Neural cell (in vitro differentiated cells): ENCODE measurements around the gene LYPD3. TPM values are rescaled to one million over a fixed set of nuclear protein-coding genes. Genes with fewer than 3 reads are reported as not detected.

Experiments used
- H2AFZ ChIP-seq: fragments of 200-600, 300-800 bp; sonication (generic), shearing (Covaris generic); 2 replicates; pipeline ENCODE4 v1.6.0; 2014; ENCODE audit warnings: low read depth, mild to moderate bottlenecking, antibody characterized with exemption, low read length, moderate library complexity
- H3F3A ChIP-seq: fragments of 200-600 bp; shearing (Covaris generic); 2 replicates; pipeline ENCODE4 v1.6.1; 2016; ENCODE audit warnings: mild to moderate bottlenecking, moderate library complexity, mixed read lengths, antibody characterized with exemption, low read length; ENCODE audit not compliant: insufficient read depth, poor library complexity, severe bottlenecking
- H3K27ac ChIP-seq: fragments of 200-600, 300-800 bp; sonication (generic), shearing (Covaris generic); 2 replicates; pipeline ENCODE4 v1.5.1; 2014; ENCODE audit warnings: mild to moderate bottlenecking, low read length, moderate library complexity
- H3K27me3 ChIP-seq: fragments of 300-800, 200-600 bp; sonication (generic), shearing (Covaris generic); 2 replicates; pipeline ENCODE4 v1.6.0; 2014; ENCODE audit warnings: mild to moderate bottlenecking, low read depth, low read length, moderate library complexity; ENCODE audit not compliant: insufficient read depth
- H3K36me3 ChIP-seq: fragments of 300-800, 200-600 bp; sonication (generic), shearing (Covaris generic); 2 replicates; pipeline ENCODE4 v1.5.1; 2014; ENCODE audit warnings: mild to moderate bottlenecking, antibody characterized with exemption, low read length, moderate library complexity; ENCODE audit not compliant: insufficient read depth
- H3K4me2 ChIP-seq: fragments of 300-800, 200-600 bp; sonication (generic), shearing (Covaris generic); 2 replicates; pipeline ENCODE4 v1.6.0; 2014; ENCODE audit warnings: mild to moderate bottlenecking, low read length
- H3K4me3 ChIP-seq: fragments of 300-800, 200-600 bp; sonication (generic), shearing (Covaris generic); 2 replicates; pipeline ENCODE4 v1.5.1; 2014; ENCODE audit warnings: mild to moderate bottlenecking, low read length, moderate library complexity
- H3K79me2 ChIP-seq: fragments of 200-600 bp; shearing (Covaris generic); replicated peaks from 2 replicates; pipeline ENCODE4 v1.6.0; 2014; ENCODE audit warnings: mild to moderate bottlenecking, low read length, moderate library complexity; ENCODE audit not compliant: insufficient read depth
- H3K9ac ChIP-seq: fragments of 300-800, 200-600 bp; sonication (generic), shearing (Covaris generic); 2 replicates; pipeline ENCODE4 v1.6.1; 2016; ENCODE audit warnings: mild to moderate bottlenecking, low read length, mixed read lengths
- H3K9me2 ChIP-seq: fragments of 200-600 bp; shearing (Covaris generic); 2 replicates; pipeline ENCODE4 v1.6.1; 2016; ENCODE audit warnings: mild to moderate bottlenecking, low read length, mixed read lengths; ENCODE audit not compliant: insufficient read depth
- H3K9me3 ChIP-seq: fragments of 200-600, 300-800 bp; sonication (generic), shearing (Covaris generic); 2 replicates; pipeline ENCODE4 v1.6.1; 2016; ENCODE audit warnings: mild to moderate bottlenecking, mixed run types, low read length, moderate library complexity, mixed read lengths
- H4K20me1 ChIP-seq: fragments of 200-600 bp; shearing (Covaris generic); 2 replicates; pipeline ENCODE4 v1.6.1; 2016; ENCODE audit warnings: mild to moderate bottlenecking, mixed run types; ENCODE audit not compliant: insufficient read depth
- CTCF ChIP-seq: fragments of 450-650 bp; IDR thresholded peaks from 2 replicates; pipeline ENCODE4 v1.5.1; 2014; ENCODE audit warnings: antibody characterized with exemption, mild to moderate bottlenecking, moderate library complexity; ENCODE audit not compliant: poor library complexity, severe bottlenecking
- EP300 ChIP-seq: fragments of 450-650 bp; conservative IDR thresholded peaks from 2 replicates; pipeline ENCODE4 v1.6.1; 2014; ENCODE audit warnings: antibody characterized with exemption, mild to moderate bottlenecking, moderate library complexity; ENCODE audit not compliant: poor library complexity, severe bottlenecking
- EZH2 ChIP-seq: fragments of 200-600, 300-800 bp; shearing (Covaris generic), sonication (generic); IDR thresholded peaks from 2 replicates; pipeline ENCODE4 v1.6.1; 2014; ENCODE audit warnings: antibody characterized with exemption, low read length, borderline replicate concordance, mild to moderate bottlenecking; ENCODE audit not compliant: insufficient read depth, poor library complexity, severe bottlenecking
- MXI1 ChIP-seq: fragments of 450-650 bp; conservative IDR thresholded peaks from 2 replicates; pipeline ENCODE4 v1.6.1; 2014; ENCODE audit warnings: antibody characterized with exemption, mild to moderate bottlenecking; ENCODE audit not compliant: poor library complexity, severe bottlenecking
- POLR2AphosphoS5 ChIP-seq: IDR thresholded peaks from 2 replicates; pipeline ENCODE4 v1.6.1; 2012
- RAD21 ChIP-seq: fragments of 450-650 bp; conservative IDR thresholded peaks from 2 replicates; pipeline ENCODE4 v1.6.1; 2014; ENCODE audit warnings: antibody characterized with exemption, mild to moderate bottlenecking, moderate library complexity
- REST ChIP-seq: IDR thresholded peaks from 2 replicates; pipeline ENCODE4 v1.6.1; 2012; ENCODE audit warnings: borderline replicate concordance
- SMC3 ChIP-seq: fragments of 450-650 bp; conservative IDR thresholded peaks from 2 replicates; pipeline ENCODE4 v1.6.1; 2014; ENCODE audit warnings: antibody characterized with exemption, mild to moderate bottlenecking, moderate library complexity; ENCODE audit not compliant: poor library complexity
- TAF1 ChIP-seq: IDR thresholded peaks from 2 replicates; pipeline ENCODE4 v1.6.1; 2012; ENCODE audit warnings: low read depth
- polyA plus RNA-seq: library from polyadenylated mRNA; depleted of rRNA; stranded (reverse); fragments of >200 nt; gene quantifications from 2 replicates; pipeline ENCODE4 v1.2.3, GENCODE V29; 2014

LYPD3 gene
- polyA plus RNA-seq, 1 donor from 2014 or later: not detected

GRCh38 chr19:43510713-43511112, 45.3 kb upstream of the LYPD3 start:
- TF ChIP-seq EZH2 (no peak), REST (no peak), SMC3 (no peak), EP300 (no peak), CTCF (no peak), MXI1 (no peak), TAF1 (no peak), POLR2AphosphoS5 (no peak), RAD21 (no peak)
- no peaks in the 10 kb centered on the region for H3K79me2 ChIP-seq
- no peak overlapping the region for H2AFZ ChIP-seq
- no peaks in the 10 kb centered on the region for H3K36me3 ChIP-seq
- no peak overlapping the region for H3K27ac ChIP-seq
- no peak overlapping the region for H3K4me3 ChIP-seq
- H3K9me2 ChIP-seq: no peaks in the 10 kb centered on the region
- no peaks in the 10 kb centered on the region for H3K27me3 ChIP-seq
- no peak overlapping the region for H3K9ac ChIP-seq
- no peak overlapping the region for H3K4me2 ChIP-seq
- no peaks in the 10 kb centered on the region for H3F3A ChIP-seq
- no peaks in the 10 kb centered on the region for H3K9me3 ChIP-seq
- H4K20me1 ChIP-seq: no peaks in the 10 kb centered on the region

GRCh38 chr19:43507880-43508279, 42.5 kb upstream of the LYPD3 start:
- no peak overlapping the region for H3K27ac ChIP-seq
- no peaks in the 10 kb centered on the region for H3F3A ChIP-seq
- no peak for TF ChIP-seq TAF1
- no peak for TF ChIP-seq SMC3
- no peak for TF ChIP-seq POLR2AphosphoS5
- TF ChIP-seq RAD21: no peak
- no peak for TF ChIP-seq EP300
- TF ChIP-seq MXI1: no peak
- no peak for TF ChIP-seq EZH2
- TF ChIP-seq REST: no peak
- no peak for TF ChIP-seq CTCF
- no peak overlapping the region for H2AFZ ChIP-seq
- H3K9me3 ChIP-seq: no peaks in the 10 kb centered on the region
- no peak overlapping the region for H3K4me2 ChIP-seq
- peaks cover 5% of the 10 kb centered on the region for H3K27me3 ChIP-seq
- no peaks in the 10 kb centered on the region for H4K20me1 ChIP-seq
- no peak overlapping the region for H3K4me3 ChIP-seq
- H3K36me3 ChIP-seq: no peaks in the 10 kb centered on the region
- no peak overlapping the region for H3K9ac ChIP-seq
- H3K79me2 ChIP-seq: no peaks in the 10 kb centered on the region
- H3K9me2 ChIP-seq: no peaks in the 10 kb centered on the region
